Progenitor cell of endocrine pancreas (in vitro differentiated cells): ENCODE measurements around the gene ZNF468. TPM values are rescaled to one million over a fixed set of nuclear protein-coding genes. Genes with fewer than 3 reads are reported as not detected.
"Not testable (repeated sequence)": the region's sequence is repeated elsewhere in the genome, so short reads cannot be mapped to it uniquely, and the experiment has no call there.

Experiments
- DNase-seq: peaks from one replicate; pipeline ENCODE4 v3.0.0; 2021; ENCODE audit warnings: low spot score; ENCODE audit not compliant: unreplicated experiment
- H3K27ac Mint-ChIP-seq: 2 replicates; pipeline ENCODE4 v1.8.0; 2021; ENCODE audit warnings: mild to moderate bottlenecking, moderate library complexity, mixed read lengths
- H3K27me3 Mint-ChIP-seq: 2 replicates; pipeline ENCODE4 v1.8.0; 2021; ENCODE audit warnings: mixed read lengths
- H3K36me3 Mint-ChIP-seq: 2 replicates; pipeline ENCODE4 v1.8.0; 2022; ENCODE audit warnings: mixed read lengths; ENCODE audit not compliant: insufficient read depth
- H3K4me1 Mint-ChIP-seq: 2 replicates; pipeline ENCODE4 v1.8.0; 2021; ENCODE audit warnings: low read depth, mixed read lengths
- H3K4me3 Mint-ChIP-seq: 2 replicates; pipeline ENCODE4 v1.8.0; 2021; ENCODE audit warnings: low read depth, mild to moderate bottlenecking, moderate library complexity, mixed read lengths
- H3K9me3 Mint-ChIP-seq: 2 replicates; pipeline ENCODE4 v1.8.0; 2021; ENCODE audit warnings: low read depth, mixed read lengths
- CTCF ChIP-seq: fragments of 200-600 bp; sonication (generic); IDR thresholded peaks from one replicate; pipeline ENCODE4 v1.5.0; 2021; ENCODE audit warnings: antibody characterized with exemption, mild to moderate bottlenecking; ENCODE audit not compliant: unreplicated experiment
- total RNA-seq: library from RNA; stranded (reverse); gene quantifications from 2 replicates; pipeline ENCODE4 v1.2.1, GENCODE V29; 2021

The ZNF468 gene
- total RNA-seq, 1 donor from 2014 or later = 38.8 TPM

GRCh38 chr19:52823676-52824075 is 33.7 kb downstream of the ZNF468 start:
- Mint-ChIP-seq H3K36me3 (no peaks in the 10 kb centered on the region), H3K4me1 (peaks cover 10% of the 10 kb centered on the region), H3K4me3 (no peak overlapping the region), H3K27ac (no peak overlapping the region), H3K27me3 (no peaks in the 10 kb centered on the region), H3K9me3 (no peaks in the 10 kb centered on the region)
- no peak for TF ChIP-seq CTCF
- no peak for DNase-seq

- H3K27me3 Mint-ChIP-seq = not testable (repeated sequence)
These were observed 36.0 kb downstream of the ZNF468 start, which contains the start of gene ZNF28 for GRCh38 chr19:52821204-52821960. Gene ZNF28, minus strand, starts transcription at chr19:52821633. Its CDS starts 3,675 bp downstream, at chr19:52817958.

GRCh38 chr19:52820472-52821203 is 36.8 kb downstream of the ZNF468 start:
- not testable (repeated sequence) for H3K9me3 Mint-ChIP-seq, H3K4me1 Mint-ChIP-seq
- DNase-seq = peak; percentile 16

More at GRCh38 chr19:52821204-52821960, 36.0 kb downstream of the ZNF468 start, which contains the start of gene ZNF28:
- Mint-ChIP-seq H3K4me3 (peak within 1 kb of the TSS; percentile 88), H3K27ac (peak within 1 kb of the TSS; percentile 73)
- not testable (repeated sequence) for H3K4me1 Mint-ChIP-seq, H3K9me3 Mint-ChIP-seq, H3K36me3 Mint-ChIP-seq
- peak; percentile 36 for DNase-seq

GRCh38 chr19:52809801-52810200 is 47.6 kb downstream of the ZNF468 start:
- H3K9me3 Mint-ChIP-seq = peaks cover 3% of the 10 kb centered on the region
- peaks cover 2% of the 10 kb centered on the region for H3K4me1 Mint-ChIP-seq
- peaks cover 50% of the 10 kb centered on the region for H3K36me3 Mint-ChIP-seq
- H3K4me3 Mint-ChIP-seq = no peak overlapping the region
- H3K27me3 Mint-ChIP-seq = no peaks in the 10 kb centered on the region
- DNase-seq = no peak
- no peak for TF ChIP-seq CTCF
- H3K27ac Mint-ChIP-seq = no peak overlapping the region

More at GRCh38 chr19:52820472-52821203, 36.8 kb downstream of the ZNF468 start:
- not testable (repeated sequence) for H3K36me3 Mint-ChIP-seq, H3K27me3 Mint-ChIP-seq
- Mint-ChIP-seq H3K4me3 (peak overlapping the region; percentile 88), H3K27ac (peak overlapping the region; percentile 73)

GRCh38 chr19:52799950-52800640 is 57.3 kb downstream of the ZNF468 start:
- not testable (repeated sequence) for H3K4me1 Mint-ChIP-seq, DNase-seq, H3K27me3 Mint-ChIP-seq, H3K4me3 Mint-ChIP-seq, H3K27ac Mint-ChIP-seq
- H3K36me3 Mint-ChIP-seq = peaks cover 84% of the 10 kb centered on the region
- H3K9me3 Mint-ChIP-seq = peaks cover 59% of the 10 kb centered on the region

GRCh38 chr19:52789440-52789839 is 68.0 kb downstream of the ZNF468 start:
- no peaks in the 10 kb centered on the region for H3K36me3 Mint-ChIP-seq
- peaks cover 12% of the 10 kb centered on the region for H3K4me1 Mint-ChIP-seq
- no peak for TF ChIP-seq CTCF
- H3K27ac Mint-ChIP-seq = no peak overlapping the region
- peaks cover 5% of the 10 kb centered on the region for H3K27me3 Mint-ChIP-seq
- no peak overlapping the region for H3K4me3 Mint-ChIP-seq
- DNase-seq = no peak
- H3K9me3 Mint-ChIP-seq = no peaks in the 10 kb centered on the region

Other genes starting within 250 kb of the ZNF468 start
- gene ZNF83, start 219.3 kb downstream of the ZNF468 start, total RNA-seq = 72.1 and 79.7 TPM in 2 replicates
- gene ZNF611, start 122.6 kb downstream of the ZNF468 start, total RNA-seq = 42.9 and 47.3 TPM in 2 replicates
- gene ZNF600, start 70.8 kb downstream of the ZNF468 start, total RNA-seq = 22.5 and 23.1 TPM in 2 replicates
- 29.4 and 32.3 TPM in 2 replicates for gene ZNF28, start 36.0 kb downstream of the ZNF468 start, total RNA-seq
- gene ZNF320, start 40.0 kb upstream of the ZNF468 start, total RNA-seq = 43.9 and 50.0 TPM in 2 replicates
- 16.0 and 16.8 TPM in 2 replicates for gene ZNF888, start 65.8 kb upstream of the ZNF468 start, total RNA-seq
- gene ZNF816, start 105.3 kb upstream of the ZNF468 start, total RNA-seq = 23.8 and 25.3 TPM in 2 replicates
- not detected in 2 replicates for gene ERVV-1, start 156.3 kb upstream of the ZNF468 start, total RNA-seq
- gene ERVV-2, start 187.1 kb upstream of the ZNF468 start, total RNA-seq = not detected in 2 replicates
- gene ZNF160, start 245.8 kb upstream of the ZNF468 start, total RNA-seq = 51.0 and 53.8 TPM in 2 replicates